H1 (cell line): ENCODE results near the gene RBM14. TPM values are rescaled to one million over a fixed set of nuclear protein-coding genes. Genes with fewer than 3 reads are reported as not detected.

Source experiments
- CTCF ChIA-PET: fragments of 300-600 bp; sonication (Branson Sonifier 250); formaldehyde crosslinking; loops from one replicate; lab custom pipeline; 2021; ENCODE audit not compliant: partially characterized antibody; lab: Charles Lee
- POLR2A ChIA-PET: fragments of 300-600 bp; sonication (Branson Sonifier 250); formaldehyde crosslinking; loops from one replicate; lab custom pipeline; 2021; ENCODE audit warnings: inconsistent platforms; ENCODE audit not compliant: partially characterized antibody; lab: Charles Lee
- DNase-seq, 2 experiments: peaks; one replicate each; pipeline versions ENCODE4 v3.0.0 to v3.0.0-alpha.2; 2010 to 2022; ENCODE audit warnings: low spot score in 2 of 2, low read depth in 1 of 2, mixed read lengths in 1 of 2
- FAIRE-seq: peaks from 2 replicates; lab custom pipeline; 2011; peaks lifted over from hg19 to GRCh38; lab: Jason Lieb, UNC
- H2AFZ ChIP-seq: 2 replicates; pipeline ENCODE4 v1.8.1; 2012; ENCODE audit warnings: low read length, inconsistent platforms
- H2AK5ac ChIP-seq: 2 replicates; pipeline ENCODE4 v1.6.1; 2013; ENCODE audit warnings: low read depth, low read length
- H2BK120ac ChIP-seq: replicated peaks from 2 replicates; pipeline ENCODE3; 2013; ENCODE audit warnings: low read depth, low read length, inconsistent platforms
- H2BK12ac ChIP-seq: 2 replicates; pipeline ENCODE4 v1.6.1; 2013; ENCODE audit warnings: low read depth, low read length
- H2BK15ac ChIP-seq: 2 replicates; pipeline ENCODE4 v1.6.1; 2013; ENCODE audit warnings: low read length
- H2BK20ac ChIP-seq: 2 replicates; pipeline ENCODE4 v1.6.1; 2013; ENCODE audit warnings: low read length
- H2BK5ac ChIP-seq: 2 replicates; pipeline ENCODE4 v1.6.1; 2013; ENCODE audit warnings: low read depth, low read length
- H3K14ac ChIP-seq: 2 replicates; pipeline ENCODE4 v1.6.1; 2013; ENCODE audit warnings: inconsistent platforms; ENCODE audit not compliant: insufficient read length
- H3K18ac ChIP-seq: 2 replicates; pipeline ENCODE4 v1.6.1; 2013; ENCODE audit warnings: low read length; ENCODE audit errors: extremely low read depth
- H3K23ac ChIP-seq: 2 replicates; pipeline ENCODE4 v1.6.1; 2013; ENCODE audit warnings: inconsistent platforms; ENCODE audit not compliant: insufficient read length
- H3K23me2 ChIP-seq: 2 replicates; pipeline ENCODE4 v1.6.1; 2013; ENCODE audit warnings: low read depth, low read length
- H3K27ac ChIP-seq: 2 replicates; pipeline ENCODE4 v1.6.1; 2011; ENCODE audit warnings: low read depth, low read length, inconsistent platforms
- H3K27me3 ChIP-seq, 4 experiments: replicated peaks in 1 of 4; 1 replicate in 1 of 4; 2 replicates in 3 of 4; pipeline versions ENCODE4 v1.6.1 to v1.8.1; 2011 to 2013; ENCODE audit warnings: low read length in 3 of 4, mild to moderate bottlenecking in 3 of 4, inconsistent platforms in 2 of 4, mixed read lengths in 2 of 4, moderate library complexity in 1 of 4; ENCODE audit not compliant: control insufficient read depth in 3 of 4, insufficient read depth in 3 of 4; ENCODE audit errors: extremely low read depth in 1 of 4
- H3K36me3 ChIP-seq, 4 experiments: 2 replicates each; pipeline versions ENCODE4 v1.6.1 to v1.8.1; 2011 to 2013; ENCODE audit warnings: mild to moderate bottlenecking in 4 of 4, low read length in 3 of 4, moderate library complexity in 2 of 4, control low read depth in 1 of 4, inconsistent platforms in 1 of 4; ENCODE audit not compliant: insufficient read depth in 4 of 4, control insufficient read depth in 2 of 4
- H3K4ac ChIP-seq: replicated peaks from 2 replicates; pipeline ENCODE3; 2013; ENCODE audit warnings: low read length, low read depth, mixed read lengths, inconsistent platforms; ENCODE audit not compliant: insufficient read length
- H3K4me1 ChIP-seq, 4 experiments: replicated peaks in 1 of 4; 1 replicate in 1 of 4; 2 replicates in 3 of 4; pipeline versions ENCODE4 v1.6.1 to v1.8.1; 2011 to 2013; ENCODE audit warnings: low read length in 3 of 4, inconsistent platforms in 2 of 4, mixed read lengths in 1 of 4; ENCODE audit not compliant: insufficient read depth in 4 of 4, control insufficient read depth in 3 of 4
- H3K4me2 ChIP-seq, 2 experiments: 2 replicates each; pipeline versions ENCODE4 v1.6.1 to v1.8.1; 2011 to 2013; ENCODE audit warnings: low read depth in 2 of 2, low read length in 2 of 2, control low read depth in 1 of 2, inconsistent platforms in 1 of 2, mild to moderate bottlenecking in 1 of 2; ENCODE audit not compliant: insufficient read depth in 1 of 2
- H3K4me3 ChIP-seq, 4 experiments: fragments of 200-600, 300-600 bp in 1 of 4; sonication (generic), shearing (Covaris generic), sonication (Bioruptor Twin) in 1 of 4; 2 replicates each; pipeline versions ENCODE4 v1.5.1 to v1.8.1; 2011 to 2016; ENCODE audit warnings: low read length in 4 of 4, low read depth in 3 of 4, control low read depth in 2 of 4, inconsistent platforms in 2 of 4, mild to moderate bottlenecking in 2 of 4, mixed read lengths in 1 of 4, moderate library complexity in 1 of 4; ENCODE audit not compliant: insufficient read depth in 2 of 4; ENCODE audit errors: extremely low read depth in 1 of 4
- H3K56ac ChIP-seq: replicated peaks from 2 replicates; pipeline ENCODE3; 2013; ENCODE audit warnings: low read depth, mild to moderate bottlenecking, mixed read lengths, low read length, inconsistent platforms; ENCODE audit not compliant: insufficient read length
- H3K79me1 ChIP-seq: 2 replicates; pipeline ENCODE4 v1.6.1; 2013; ENCODE audit warnings: low read depth, low read length, control low read depth
- H3K79me2 ChIP-seq, 2 experiments: 2 replicates each; pipeline versions ENCODE4 v1.6.1 to v1.8.1; 2012 to 2013; ENCODE audit warnings: low read length in 2 of 2, mild to moderate bottlenecking in 2 of 2, inconsistent platforms in 1 of 2; ENCODE audit not compliant: insufficient read depth in 2 of 2, control insufficient read depth in 1 of 2
- H3K9ac ChIP-seq, 4 experiments: replicated peaks in 1 of 4; 1 replicate in 1 of 4; 2 replicates in 3 of 4; pipeline versions ENCODE4 v1.6.1 to v1.8.1; 2011 to 2013; ENCODE audit warnings: low read depth in 3 of 4, low read length in 3 of 4, control low read depth in 2 of 4, mild to moderate bottlenecking in 2 of 4, moderate library complexity in 2 of 4, inconsistent platforms in 1 of 4; ENCODE audit errors: extremely low read depth in 1 of 4
- H3K9me3 ChIP-seq, 2 experiments: 2 replicates each; pipeline versions ENCODE4 v1.6.1 to v1.8.1; 2012 to 2013; ENCODE audit warnings: mild to moderate bottlenecking in 2 of 2, moderate library complexity in 2 of 2, control low read depth in 1 of 2, inconsistent platforms in 1 of 2, low read depth in 1 of 2, low read length in 1 of 2, mixed read lengths in 1 of 2; ENCODE audit not compliant: insufficient read depth in 2 of 2
- H4K20me1 ChIP-seq, 2 experiments: replicated peaks in 1 of 2; 2 replicates each; pipeline versions ENCODE3 to v1.8.1; 2011 to 2013; ENCODE audit warnings: inconsistent platforms in 2 of 2, low read length in 2 of 2, mild to moderate bottlenecking in 1 of 2; ENCODE audit not compliant: insufficient read depth in 2 of 2, control insufficient read depth in 1 of 2
- H4K5ac ChIP-seq: 2 replicates; pipeline ENCODE4 v1.6.1; 2013; ENCODE audit warnings: low read length, low read depth, mixed read lengths, inconsistent platforms; ENCODE audit not compliant: insufficient read length
- H4K8ac ChIP-seq: 2 replicates; pipeline ENCODE4 v1.8.0; 2013; ENCODE audit warnings: mild to moderate bottlenecking, moderate library complexity, low read length, inconsistent platforms; ENCODE audit not compliant: insufficient read depth; ENCODE audit errors: extremely low read depth
- H4K91ac ChIP-seq: replicated peaks from 2 replicates; pipeline ENCODE3; 2013; ENCODE audit warnings: low read length, mixed read lengths, inconsistent platforms; ENCODE audit not compliant: insufficient read length
- EP300 ChIP-seq, 2 experiments: IDR thresholded peaks; 1 replicate in 1 of 2; 2 replicates in 1 of 2; pipeline ENCODE4 v1.6.1; 2011 to 2012; ENCODE audit warnings: low read depth in 2 of 2, low read length in 2 of 2, mild to moderate bottlenecking in 2 of 2, borderline replicate concordance in 1 of 2, inconsistent platforms in 1 of 2, moderate library complexity in 1 of 2
- FOSL1 ChIP-seq: IDR thresholded peaks from 2 replicates; pipeline ENCODE4 v1.6.1; 2011; ENCODE audit warnings: mild to moderate bottlenecking, low read depth, low read length, moderate library complexity; ENCODE audit not compliant: insufficient read depth
- POLR2A ChIP-seq, 2 experiments: IDR thresholded peaks; 1 replicate in 1 of 2; 2 replicates in 1 of 2; pipeline ENCODE4 v1.6.1; 2011; ENCODE audit warnings: low read depth in 2 of 2, low read length in 2 of 2, mild to moderate bottlenecking in 2 of 2; ENCODE audit errors: control extremely low read depth in 1 of 2
- WGBS, 2 experiments: shearing (Covaris generic) in 1 of 2; methylation state at CpG; one replicate each; pipeline versions ENCODE4 v1.1.6 to v1.1.7; 2013 to 2015; ENCODE audit warnings: low lambda C conversion rate in 2 of 2, mixed read lengths in 2 of 2, inconsistent platforms in 1 of 2, low coverage in 1 of 2, missing lambda C conversion rate in 1 of 2; ENCODE audit not compliant: insufficient replicate concordance in 2 of 2, insufficient coverage in 1 of 2, insufficient read length in 1 of 2; ENCODE audit errors: extremely low coverage in 1 of 2, missing lambda C conversion rate in 1 of 2; 5-methylcytosine and 5-hydroxymethylcytosine counted together
- polyA plus RNA-seq, 7 experiments: library from polyadenylated mRNA; depleted of rRNA in 3 of 7; stranded (reverse) in 5 of 7; unstranded in 2 of 7; fragments of >200 nt in 5 of 7; fragments of 200-250 nt in 2 of 7; gene quantifications; 1 replicate in 5 of 7; 2 replicates in 1 of 7; 4 replicates in 1 of 7; pipeline versions ENCODE4 v1.2.1 to v1.2.3, GENCODE V29; 2011 to 2013; ENCODE audit warnings: missing spikeins in 2 of 7, mixed read lengths in 2 of 7
- total RNA-seq: library from RNA; stranded (reverse); fragmentation: NEBNext Ultra II Directional; extraction: Animal tissue kit (Norgen Biotek cat#: 25700); gene quantifications from 2 replicates; pipeline ENCODE4 v1.2.1, GENCODE V29; 2021
- TF ChIP-seq, protein P1 (sequence below): IDR thresholded peaks from 2 replicates; pipeline ENCODE4 v1.6.1; 2012; ENCODE audit warnings: low read length, inconsistent platforms

The RBM14 gene
- total and polyA plus RNA-seq, 2 of the 8 experiments (the other 6 are each of a cell fraction or from before 2014, with no cell fraction given) = 67.2 to 142 TPM

- Histone ChIP-seq H4K91ac (no peak overlapping the region), H3K18ac (no peak overlapping the region), H3K4me2 (no peak overlapping the region), H3K27me3 (no peaks in the 10 kb centered on the region), H2AK5ac (no peak overlapping the region), H3K23me2 (no peaks in the 10 kb centered on the region), H2BK20ac (no peak overlapping the region), H3K4me3 (no peak overlapping the region), H2BK120ac (no peak overlapping the region), H2BK5ac (peak overlapping the region; percentile 48; the same call in 1 of the 2 replicates), H4K8ac (no peak overlapping the region), H4K5ac (no peak overlapping the region), H3K4me1 (peaks cover 0 to 3% (median 0%) of the 10 kb centered on the region in 4 experiments; a peak in 1 of 7 replicates), H3K79me1 (peaks cover 33% of the 10 kb centered on the region), H3K79me2 (peaks cover 69 to 100% of the 10 kb centered on the region in 2 experiments), H2BK15ac (no peak overlapping the region), H4K20me1 (peaks cover 57 to 63% of the 10 kb centered on the region in 2 experiments), H3K14ac (no peak overlapping the region), H3K36me3 (peaks cover 53 to 97% (median 82%) of the 10 kb centered on the region in 4 experiments), H3K9me3 (no peaks in the 10 kb centered on the region), H2BK12ac (no peak overlapping the region), H2AFZ (no peak overlapping the region), H3K56ac (no peak overlapping the region), H3K9ac (no peak overlapping the region), H3K27ac (no peak overlapping the region), H3K4ac (no peak overlapping the region), H3K23ac (no peak overlapping the region)
- DNase-seq = no peak
- 96% methylated on average over 8 of the region's 9 CpGs; no CpG with 5 or more reads in 1 of the 2 experiments for WGBS, 2 experiments
- POLR2A ChIA-PET = interaction anchor here (0.6 to 66.2 kb wide), 5 partner anchors 5 to 121 kb away, joined by 3 to 2165 read pairs (median 4); partner anchors contain the start of genes CCDC87, CCS, RBM14 and RBM4
- CTCF ChIA-PET = interaction anchor here (0.6 kb wide), 1 partner anchor 208 kb away, joined by 3 read pairs; no protein-coding TSS in a partner anchor
- FAIRE-seq = no peak
- peak; percentile 2 to 37; a peak in 1 of 3 replicates for TF ChIP-seq POLR2A (IDR thresholded peaks at IDR 0.05; ENCODE audit: control extremely low read depth in 1 of 2, low read depth in 2 of 2, low read length in 2 of 2)
- no peak for TF ChIP-seq FOSL1
- TF ChIP-seq EP300 (IDR thresholded peaks at IDR 0.05; ENCODE audit: borderline replicate concordance in 1 of 2, low read depth in 2 of 2, low read length in 2 of 2) = no peak
- TF ChIP-seq, protein P1, sequence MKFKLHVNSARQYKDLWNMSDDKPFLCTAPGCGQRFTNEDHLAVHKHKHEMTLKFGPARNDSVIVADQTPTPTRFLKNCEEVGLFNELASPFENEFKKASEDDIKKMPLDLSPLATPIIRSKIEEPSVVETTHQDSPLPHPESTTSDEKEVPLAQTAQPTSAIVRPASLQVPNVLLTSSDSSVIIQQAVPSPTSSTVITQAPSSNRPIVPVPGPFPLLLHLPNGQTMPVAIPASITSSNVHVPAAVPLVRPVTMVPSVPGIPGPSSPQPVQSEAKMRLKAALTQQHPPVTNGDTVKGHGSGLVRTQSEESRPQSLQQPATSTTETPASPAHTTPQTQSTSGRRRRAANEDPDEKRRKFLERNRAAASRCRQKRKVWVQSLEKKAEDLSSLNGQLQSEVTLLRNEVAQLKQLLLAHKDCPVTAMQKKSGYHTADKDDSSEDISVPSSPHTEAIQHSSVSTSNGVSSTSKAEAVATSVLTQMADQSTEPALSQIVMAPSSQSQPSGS = no peak
Observed at GRCh38 chr11:66625752-66626149, 9.3 kb downstream of the RBM14 start.
